Lower leg skin (tissue), 4 donors: ENCODE measurements around the gene PNPO. TPM values are rescaled to one million over a fixed set of nuclear protein-coding genes. Genes with fewer than 3 reads are reported as not detected.

Source experiments
- DNase-seq, 2 donors: peaks; one replicate each; pipeline ENCODE4 v3.0.0-alpha.2; 2019; ENCODE audit warnings: low spot score in 2 of 2
- H3K4me3 ChIP-seq: fragments of 200-600 bp; sonication (generic); 2 replicates; pipeline ENCODE4 v1.5.1; 2017; ENCODE audit warnings: mild to moderate bottlenecking, low read depth; ENCODE audit not compliant: poor library complexity, severe bottlenecking
- POLR2A ChIP-seq, 2 donors: fragments of 450-650 bp; IDR thresholded peaks; one replicate each; pipeline ENCODE4 v1.6.1; 2016 to 2017; ENCODE audit warnings: antibody characterized with exemption in 2 of 2, mild to moderate bottlenecking in 1 of 2, moderate library complexity in 1 of 2
- WGBS, 2 donors: methylation state at CpG; one replicate each; pipeline ENCODE4 v1.1.5; 2018; 5-methylcytosine and 5-hydroxymethylcytosine counted together
- intact Hi-C: fragments of 100-400 bp; cut with DNase I; formaldehyde crosslinking; loops from one replicate; pipeline ENCODE4 v1.15.0; 2023; ENCODE audit warnings: low total_unique reads
- total RNA-seq, 4 donors: library from RNA; depleted of rRNA; stranded (reverse); fragments of >200 nt; gene quantifications; one replicate each; pipeline ENCODE4 v1.1.0, GENCODE V29; 2016
- TF ChIP-seq, protein P1 (sequence below), 3 donors: fragments of 450-650 bp; IDR thresholded peaks; one replicate each; pipeline ENCODE4 v1.5.1; 2016; ENCODE audit warnings: antibody characterized with exemption in 3 of 3, mild to moderate bottlenecking in 3 of 3, moderate library complexity in 2 of 3

The PNPO gene
- total RNA-seq, 4 donors from 2014 or later: 20.2 to 36.8 (median 30.3) TPM

DNA sequence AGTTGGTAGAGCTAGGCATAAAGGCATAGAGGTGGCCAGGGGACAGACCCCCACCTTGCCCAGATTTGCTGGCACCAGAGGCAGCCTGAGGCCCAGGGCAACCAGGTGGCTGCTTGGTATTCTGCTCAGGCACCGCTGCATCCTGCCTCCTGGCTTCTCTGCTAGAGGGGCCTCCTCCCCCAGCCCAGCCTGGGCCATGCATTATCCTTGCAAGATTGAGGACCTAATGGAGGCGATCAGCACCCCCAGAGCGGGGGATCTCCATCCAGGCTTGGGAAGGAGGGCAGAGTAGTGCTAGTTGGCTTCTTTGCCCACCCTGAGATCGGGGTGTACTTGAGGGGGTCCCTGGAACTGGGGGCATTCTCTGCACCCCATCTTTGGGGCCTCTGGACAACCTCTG, 53.4 kb downstream of the PNPO start:
- TF ChIP-seq, protein P1, sequence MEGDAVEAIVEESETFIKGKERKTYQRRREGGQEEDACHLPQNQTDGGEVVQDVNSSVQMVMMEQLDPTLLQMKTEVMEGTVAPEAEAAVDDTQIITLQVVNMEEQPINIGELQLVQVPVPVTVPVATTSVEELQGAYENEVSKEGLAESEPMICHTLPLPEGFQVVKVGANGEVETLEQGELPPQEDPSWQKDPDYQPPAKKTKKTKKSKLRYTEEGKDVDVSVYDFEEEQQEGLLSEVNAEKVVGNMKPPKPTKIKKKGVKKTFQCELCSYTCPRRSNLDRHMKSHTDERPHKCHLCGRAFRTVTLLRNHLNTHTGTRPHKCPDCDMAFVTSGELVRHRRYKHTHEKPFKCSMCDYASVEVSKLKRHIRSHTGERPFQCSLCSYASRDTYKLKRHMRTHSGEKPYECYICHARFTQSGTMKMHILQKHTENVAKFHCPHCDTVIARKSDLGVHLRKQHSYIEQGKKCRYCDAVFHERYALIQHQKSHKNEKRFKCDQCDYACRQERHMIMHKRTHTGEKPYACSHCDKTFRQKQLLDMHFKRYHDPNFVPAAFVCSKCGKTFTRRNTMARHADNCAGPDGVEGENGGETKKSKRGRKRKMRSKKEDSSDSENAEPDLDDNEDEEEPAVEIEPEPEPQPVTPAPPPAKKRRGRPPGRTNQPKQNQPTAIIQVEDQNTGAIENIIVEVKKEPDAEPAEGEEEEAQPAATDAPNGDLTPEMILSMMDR (IDR thresholded peaks at IDR 0.05): no peak
- no peak for TF ChIP-seq POLR2A (IDR thresholded peaks at IDR 0.05)
- no peak for DNase-seq
- intact Hi-C loops: no loop called here
- WGBS, 2 donors: 83% methylated on average over 3 to 4 of the region's 4 CpGs
- H3K4me3 ChIP-seq: no peak overlapping the region

DNA sequence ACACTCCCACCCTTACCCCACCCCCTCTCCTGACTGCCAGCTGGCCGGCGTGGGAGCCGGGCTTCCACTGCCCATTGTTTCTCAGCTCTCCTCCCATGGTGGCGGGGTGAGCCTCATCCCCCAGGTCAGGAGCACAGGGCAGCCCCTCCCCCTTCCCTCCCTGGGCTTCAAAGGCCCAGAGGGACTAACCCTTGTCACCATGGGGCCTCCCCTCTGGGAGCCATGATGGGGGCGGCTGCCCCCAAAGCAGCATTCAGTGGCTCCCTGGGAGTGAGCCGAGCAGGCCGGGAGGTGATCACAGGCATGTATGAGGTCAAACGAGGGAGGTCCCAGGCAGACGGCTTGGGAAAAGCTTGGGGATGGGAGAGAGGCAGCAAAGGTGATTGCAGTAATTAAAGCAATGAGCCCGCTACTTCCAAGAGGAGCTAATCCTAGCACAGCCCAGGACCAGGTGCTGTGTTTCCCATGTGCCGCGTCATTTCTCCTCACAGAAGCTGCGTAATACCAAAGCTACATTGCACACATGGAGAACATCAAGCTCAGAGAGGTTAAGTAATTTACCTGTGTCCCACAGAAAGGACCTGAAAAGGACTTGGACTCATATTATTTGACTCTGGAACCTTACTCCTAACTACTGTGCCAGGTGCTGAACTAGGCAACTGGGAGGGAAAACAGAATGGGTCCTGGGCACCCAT, 54.0 kb downstream of the PNPO start:
- DNase-seq: no peak
- TF ChIP-seq, protein P1 (IDR thresholded peaks at IDR 0.05): no peak
- TF ChIP-seq POLR2A (IDR thresholded peaks at IDR 0.05): no peak
- 77 to 79% methylated on average over 11 to 13 of the region's 13 CpGs for WGBS, 2 donors
- intact Hi-C loops: no loop called here
- no peak overlapping the region for H3K4me3 ChIP-seq

DNA sequence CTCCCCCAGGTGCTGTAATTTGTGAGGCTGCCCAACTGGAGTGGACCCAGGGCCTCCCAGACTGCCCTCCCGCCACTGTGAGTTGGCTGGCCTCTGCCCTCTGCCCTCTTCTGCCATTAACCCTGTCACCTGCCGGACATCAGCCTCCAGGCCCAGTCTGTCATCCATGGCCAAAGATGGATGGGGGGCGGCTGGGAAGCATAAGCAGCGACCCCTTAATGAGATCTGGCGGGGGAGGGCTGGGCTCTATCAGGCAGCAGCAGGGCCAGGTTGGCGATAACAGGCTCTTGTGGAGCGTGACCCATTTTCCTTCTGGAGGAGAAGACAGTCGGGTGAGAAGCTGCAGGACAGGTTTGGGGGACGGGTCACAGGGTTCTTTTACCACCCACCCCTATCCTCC, 54.8 kb downstream of the PNPO start:
- no peak overlapping the region for H3K4me3 ChIP-seq
- DNase-seq: no peak
- TF ChIP-seq, protein P1 (IDR thresholded peaks at IDR 0.05): no peak
- no peak for TF ChIP-seq POLR2A (IDR thresholded peaks at IDR 0.05)
- 62 to 65% methylated on average over 9 of the region's 9 CpGs for WGBS, 2 donors
- intact Hi-C loops: no loop called here

DNA sequence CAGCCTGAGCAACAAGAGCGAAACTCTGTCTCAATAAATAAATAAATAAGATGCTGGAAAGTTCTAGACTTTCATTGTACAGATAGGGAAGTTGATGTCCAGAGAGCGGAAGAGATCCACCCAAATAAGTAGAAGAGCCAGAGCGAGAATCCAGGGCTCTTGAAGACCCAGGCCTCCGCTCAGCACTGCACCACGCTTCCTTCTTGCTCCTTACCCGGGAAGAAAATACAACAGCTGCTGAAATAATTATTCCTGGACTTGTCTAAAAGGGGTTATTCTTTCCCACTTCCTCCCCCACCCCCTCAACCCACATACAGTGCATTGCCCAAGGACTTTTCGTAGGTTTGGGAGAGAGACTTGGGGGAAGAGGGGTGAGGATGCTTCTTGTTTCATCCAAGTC, 56.2 kb downstream of the PNPO start:
- intact Hi-C loops: no loop called here
- DNase-seq: no peak
- H3K4me3 ChIP-seq: no peak overlapping the region
- TF ChIP-seq POLR2A (IDR thresholded peaks at IDR 0.05): no peak
- TF ChIP-seq, protein P1 (IDR thresholded peaks at IDR 0.05): no peak
- WGBS, 2 donors: 79 to 80% methylated on average over 7 of the region's 7 CpGs

DNA sequence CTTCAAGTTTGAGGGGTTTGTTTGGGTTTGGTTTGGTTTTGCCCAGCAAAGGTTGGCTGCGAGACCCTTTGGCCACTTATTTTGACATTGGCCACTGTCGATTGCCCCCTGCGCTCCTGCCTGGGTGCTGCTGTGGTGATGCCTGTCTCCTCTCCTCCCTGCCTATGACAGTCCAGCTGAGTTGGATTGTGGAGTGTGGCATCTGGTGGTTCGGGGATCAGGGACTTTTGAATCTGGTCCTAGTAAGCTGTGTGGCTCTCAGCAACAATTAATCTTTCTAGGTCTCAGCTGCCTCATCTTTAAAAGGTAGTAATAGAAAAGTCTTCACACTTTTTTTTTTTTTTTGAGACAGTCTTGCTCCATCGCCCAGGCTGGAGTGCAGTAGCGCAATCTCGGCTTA, 56.7 kb downstream of the PNPO start:
- intact Hi-C loops: no loop called here
- WGBS, 2 donors: 92 to 97% methylated on average over 7 of the region's 7 CpGs
- H3K4me3 ChIP-seq: no peak overlapping the region
- DNase-seq: no peak
- TF ChIP-seq, protein P1 (IDR thresholded peaks at IDR 0.05): no peak
- TF ChIP-seq POLR2A (IDR thresholded peaks at IDR 0.05): no peak

Other genes starting within 250 kb of the PNPO start
- gene TBKBP1, start 247.4 kb upstream of the PNPO start, total RNA-seq: 10 to 100 TPM in 2 of 4 donors, 1 to 10 TPM in 2; 7.1 to 14.7 (median 9.3) TPM
- 1 to 10 TPM in 2 of 4 donors, under 1 TPM in 1, not detected in 1; 0.12 to 1.9 (median 1.2) TPM for gene TBX21, start 208.3 kb upstream of the PNPO start, total RNA-seq
- 1 to 10 TPM; 1.1 to 8.4 (median 1.8) TPM for gene OSBPL7, start 119.8 kb upstream of the PNPO start, total RNA-seq
- 10 to 100 TPM; 25.3 to 35.4 (median 30.2) TPM for gene MRPL10, start 110.0 kb upstream of the PNPO start, total RNA-seq
- not detected for gene LRRC46, start 109.9 kb upstream of the PNPO start, total RNA-seq
- 10 to 100 TPM; 23.1 to 37.9 (median 28.3) TPM for gene SCRN2, start 100.3 kb upstream of the PNPO start, total RNA-seq
- gene SP6, start 90.4 kb upstream of the PNPO start, total RNA-seq: 10 to 100 TPM; 21.9 to 29.9 (median 24.7) TPM
- gene SP2, start 45.3 kb upstream of the PNPO start, total RNA-seq: 10 to 100 TPM in 2 of 4 donors, 1 to 10 TPM in 2; 5.1 to 12.6 (median 8.1) TPM
- 10 to 100 TPM in 3 of 4 donors, 1 to 10 TPM in 1; 9.9 to 45.1 (median 24.3) TPM for gene PRR15L, start 16.3 kb downstream of the PNPO start, total RNA-seq
- 100 to 1,000 TPM in 3 of 4 donors, 10 to 100 TPM in 1; 95.8 to 115 (median 107) TPM for gene CDK5RAP3, start 29.5 kb downstream of the PNPO start, total RNA-seq
- gene COPZ2, start 96.2 kb downstream of the PNPO start, total RNA-seq: 10 to 100 TPM in 3 of 4 donors, 1 to 10 TPM in 1; 9.1 to 16.9 (median 12.9) TPM
- gene NFE2L1, start 106.8 kb downstream of the PNPO start, total RNA-seq: 100 to 1,000 TPM in 3 of 4 donors, 10 to 100 TPM in 1; 97.2 to 158 (median 117) TPM
- gene CBX1, start 159.9 kb downstream of the PNPO start, total RNA-seq: 10 to 100 TPM; 23.2 to 33.5 (median 25.6) TPM
- gene SNX11, start 166.2 kb downstream of the PNPO start, total RNA-seq: 10 to 100 TPM; 11.1 to 15.7 (median 13.0) TPM